ENCODE results near the gene ISCA2.

- TF ChIP-seq CTCF (IDR thresholded peaks at IDR 0.05) (no peak), EZH2 (IDR thresholded peaks at IDR 0.05; ENCODE audit: borderline replicate concordance, insufficient read depth, low read depth, low read length, poor library complexity, severe bottlenecking) (no peak)
Observed at GRCh38 chr14:74515891-74516412, 22.4 kb downstream of the ISCA2 start.
